HL-60/S4 treated with phorbol 12-myristate 13-acetate at 8.2 ng/mL for 4 days and 3 days (cell line): ENCODE measurements around the gene QSOX2.
"Not testable (repeated sequence)": the region's sequence is repeated elsewhere in the genome, so short reads cannot be mapped to it uniquely, and the experiment has no call there.

Experiments
- in situ Hi-C: fragments of 300-500 bp; cut with MboI; formaldehyde crosslinking; loops from 2 replicates; pipeline ENCODE4 v1.15.0; 2022; ENCODE audit warnings: low sequenced_read_pairs

QSOX2 gene

DNA sequence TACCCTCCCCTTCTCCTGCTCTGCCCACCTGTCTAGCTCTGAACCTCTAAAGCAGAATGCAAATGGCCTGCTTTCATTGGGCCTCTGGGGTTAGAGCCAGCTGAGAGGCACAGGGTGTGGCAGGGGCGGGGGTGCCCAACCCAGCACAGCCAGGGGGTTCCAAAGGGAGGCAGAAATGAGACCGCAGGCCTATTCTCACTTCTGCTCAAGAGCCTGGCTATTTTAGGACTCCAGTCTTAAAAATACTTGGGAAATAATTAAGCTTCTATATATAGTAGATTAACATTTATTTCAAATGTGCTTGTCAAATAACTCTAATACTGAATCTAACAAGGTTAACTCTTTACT, 5.7 kb downstream of the QSOX2 start:
- in situ Hi-C loops: no loop called here

DNA sequence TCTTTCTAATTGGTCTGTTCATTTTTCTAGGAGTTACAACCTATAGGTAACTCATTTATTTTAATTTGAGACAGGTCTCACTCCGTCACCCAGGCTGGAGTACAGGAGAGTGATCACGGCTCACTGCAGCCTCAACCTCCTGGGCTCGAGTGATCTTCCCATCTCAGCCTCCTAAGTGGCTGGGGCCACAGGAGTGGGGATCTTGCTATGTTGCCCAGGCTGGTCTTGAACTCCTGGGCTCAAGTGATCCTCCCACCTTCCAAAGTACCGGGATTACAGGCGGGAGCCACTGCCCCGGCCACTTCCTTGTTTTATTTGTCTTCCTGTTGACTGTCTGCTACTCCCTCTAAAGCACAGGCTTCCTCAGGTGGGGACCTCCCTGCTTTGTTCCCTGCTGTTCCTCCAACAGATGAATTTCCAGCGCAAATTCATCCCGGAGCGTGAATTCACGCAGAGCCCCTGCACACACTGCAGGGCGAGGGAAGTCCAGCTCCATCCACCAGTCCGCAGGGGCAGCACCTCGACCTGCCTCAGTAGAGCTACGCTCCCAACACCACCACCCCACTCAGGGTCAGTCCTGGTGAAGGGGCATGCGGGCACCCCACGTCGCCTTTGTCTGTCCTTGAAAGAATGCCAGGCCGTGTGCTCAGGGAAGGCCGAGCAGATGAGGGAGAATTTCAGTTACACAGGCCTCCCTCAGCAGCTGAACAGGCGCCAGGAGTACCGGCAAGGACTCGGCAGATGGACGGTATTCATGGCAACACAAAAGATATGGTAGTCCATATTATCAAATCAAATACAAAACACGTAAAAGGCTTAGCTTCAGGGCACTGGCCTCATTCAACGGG, 6.3 kb downstream of the QSOX2 start:
- in situ Hi-C loops: no loop called here

DNA sequence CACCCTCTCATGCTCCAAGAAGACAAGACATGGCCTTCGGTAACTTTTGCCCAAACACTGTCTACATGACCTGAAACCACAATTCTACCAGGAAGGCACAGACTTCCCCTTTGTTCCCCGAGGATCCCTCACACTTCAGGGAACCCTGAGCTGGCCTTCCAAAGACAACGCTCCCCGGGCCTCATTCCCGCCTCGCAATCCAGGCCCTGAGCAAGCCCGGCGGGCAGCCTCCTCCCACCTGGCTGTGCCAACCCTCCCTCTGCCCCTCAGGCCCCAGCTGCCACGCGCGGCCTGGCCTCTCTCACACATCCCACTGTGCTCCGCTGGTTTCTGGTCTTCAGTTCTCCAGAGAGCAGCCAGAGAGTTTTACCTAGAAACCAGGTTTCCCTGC, 7.3 kb downstream of the QSOX2 start:
- in situ Hi-C loops: no loop called here

DNA sequence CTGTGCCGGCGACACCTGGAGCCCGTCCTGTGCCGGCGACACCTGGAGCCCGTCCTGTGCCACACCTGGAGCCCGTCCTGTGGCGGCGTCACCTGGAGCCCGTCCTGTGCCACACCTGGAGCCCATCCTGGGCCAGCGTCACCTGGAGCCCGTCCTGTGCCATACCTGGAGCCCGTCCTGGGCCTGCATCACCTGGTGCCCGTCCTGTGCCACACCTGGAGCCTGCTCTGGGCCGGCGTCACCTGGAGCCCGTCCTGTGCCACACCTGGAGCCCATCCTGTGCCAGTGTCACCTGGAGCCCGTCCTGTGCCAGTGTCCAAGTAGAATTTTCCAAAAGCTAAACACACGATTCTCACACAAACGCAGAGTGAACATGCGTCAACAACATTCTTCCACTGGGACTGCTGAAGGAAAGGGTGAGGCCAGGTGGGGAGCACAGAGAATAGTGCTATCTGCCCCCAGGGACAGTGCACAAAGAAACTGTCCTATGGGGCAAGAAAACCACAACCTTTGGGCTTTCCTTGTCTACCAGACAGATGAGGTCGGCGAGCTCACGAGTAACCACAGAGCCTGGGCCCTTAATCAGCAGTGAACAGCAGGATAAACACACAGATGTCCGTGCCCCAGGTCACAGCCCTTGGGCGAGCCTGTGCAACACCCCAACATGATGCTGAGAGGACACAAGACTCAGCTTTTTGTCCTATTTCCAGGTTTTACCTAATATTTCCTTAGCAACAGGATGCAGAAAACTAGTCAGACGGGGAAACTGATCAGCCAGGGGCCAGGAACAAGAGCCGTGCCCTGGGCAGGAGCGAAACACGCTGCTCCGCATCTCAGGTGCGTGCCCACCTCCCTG, 7.9 kb downstream of the QSOX2 start:
- in situ Hi-C loops: no loop called here

DNA sequence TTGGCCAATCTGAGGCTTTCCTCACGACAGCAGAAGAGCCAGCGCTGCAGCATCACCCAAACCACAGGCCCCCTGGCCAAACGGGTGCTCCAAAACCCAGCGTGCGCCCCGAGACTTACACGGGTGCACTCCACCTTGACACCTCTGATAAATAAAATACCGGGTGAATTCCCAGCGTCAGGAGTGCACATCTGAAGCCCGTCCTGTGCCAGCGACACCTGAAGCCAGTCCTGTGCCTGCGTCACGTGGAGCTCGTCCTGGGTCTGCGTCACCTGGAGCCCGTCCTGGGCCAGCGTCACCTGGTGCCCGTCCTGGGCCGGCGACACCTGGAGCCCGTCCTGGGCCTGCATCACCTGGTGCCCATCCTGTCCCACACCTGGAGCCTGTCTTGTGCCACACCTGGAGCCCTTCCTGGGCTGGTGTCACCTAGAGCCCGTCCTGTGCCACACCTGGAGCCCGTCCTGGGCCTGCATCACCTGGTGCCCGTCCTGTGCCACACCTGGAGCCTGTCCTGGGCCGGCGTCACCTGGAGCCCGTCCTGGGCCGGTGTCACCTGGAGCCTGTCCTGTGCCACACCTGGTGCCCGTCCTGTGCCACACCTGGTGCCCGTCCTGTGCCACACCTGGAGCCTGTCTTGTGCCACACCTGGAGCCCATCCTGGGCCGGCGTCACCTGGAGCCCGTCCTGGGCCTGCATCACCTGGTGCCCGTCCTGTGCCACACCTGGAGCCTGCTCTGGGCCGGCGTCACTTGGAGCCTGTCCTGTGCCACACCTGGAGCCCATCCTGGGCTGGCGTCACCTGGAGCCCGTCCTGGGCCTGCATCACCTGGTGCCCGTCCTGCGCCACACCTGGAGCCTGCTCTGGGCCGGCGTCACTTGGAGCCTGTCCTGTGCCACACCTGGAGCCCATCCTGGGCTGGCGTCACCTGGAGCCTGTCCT, 8.9 kb downstream of the QSOX2 start:
- in situ Hi-C loops: not testable (repeated sequence)

DNA sequence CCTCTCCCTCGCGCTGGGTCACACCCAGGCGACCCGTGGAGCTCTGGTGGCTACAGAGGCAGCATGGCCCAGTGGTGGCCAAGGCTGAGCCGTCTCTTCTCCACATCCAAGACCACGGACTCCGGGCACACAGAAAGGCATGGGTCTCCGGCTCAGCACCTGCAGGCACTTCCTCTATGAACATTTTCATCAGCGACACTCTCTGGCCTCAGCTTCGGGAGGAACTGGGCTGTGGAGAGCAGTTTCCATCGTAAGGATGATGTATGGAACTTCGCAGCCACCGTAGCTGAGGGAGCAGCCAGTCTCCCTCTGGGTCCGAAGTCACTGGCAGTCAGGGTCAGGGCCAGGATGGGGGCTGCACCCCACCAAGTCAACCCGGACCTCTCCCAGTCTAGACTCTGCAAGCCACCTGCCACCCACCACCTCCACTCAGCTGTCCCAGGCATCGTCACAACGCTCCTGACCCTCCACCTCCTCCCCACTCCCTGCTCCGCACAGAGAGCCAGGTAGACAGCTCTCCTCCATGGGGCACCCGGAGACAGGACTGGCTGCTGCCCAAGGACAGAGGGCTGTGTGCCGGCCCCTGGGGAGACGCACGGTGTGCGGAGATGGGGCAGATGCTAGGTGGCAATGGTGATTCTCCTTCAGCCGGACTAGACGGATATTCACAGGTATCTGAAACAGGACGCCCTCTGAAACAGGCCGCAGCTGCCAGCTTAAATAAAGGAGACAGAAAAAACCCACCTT, 9.7 kb downstream of the QSOX2 start:
- in situ Hi-C loops: no loop called here

DNA sequence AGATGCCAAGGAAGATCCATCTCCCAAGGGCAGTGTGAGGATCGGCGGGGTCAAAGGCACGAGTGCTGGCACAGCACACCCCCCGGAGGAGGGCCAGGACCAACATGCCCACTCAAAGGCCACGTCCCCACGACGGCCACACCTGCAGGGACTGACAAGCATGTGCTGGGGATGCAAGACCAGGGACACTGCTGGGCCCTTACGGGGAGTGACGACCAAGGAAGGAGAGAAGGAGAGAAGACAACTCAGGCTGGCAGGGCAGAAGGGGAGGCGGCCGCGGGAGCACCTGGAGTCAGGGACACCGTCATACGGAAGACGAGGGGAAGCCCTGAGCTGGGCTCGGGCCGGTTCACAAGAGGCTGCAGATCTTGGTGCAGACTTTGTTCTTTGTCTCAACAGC, 10.4 kb downstream of the QSOX2 start:
- in situ Hi-C loops: no loop called here

DNA sequence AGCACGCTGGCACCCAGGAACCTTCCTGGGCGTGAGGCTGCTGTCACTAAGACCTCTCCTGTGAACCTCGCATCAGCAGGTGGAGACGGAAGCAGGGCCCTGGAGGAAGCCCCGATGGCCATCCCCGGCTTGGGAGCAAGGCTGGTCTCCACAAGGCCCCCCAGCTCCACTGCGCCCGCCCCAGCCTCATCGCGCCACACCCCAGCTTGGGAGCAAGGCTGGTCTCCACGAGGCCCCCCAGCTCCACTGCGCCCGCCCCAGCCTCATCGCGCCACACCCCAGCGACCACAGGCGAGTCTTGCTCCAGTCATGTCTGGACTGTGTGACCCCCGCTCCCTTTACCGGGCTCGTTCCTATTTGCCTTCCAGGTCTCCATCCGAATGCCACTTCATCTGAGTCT, 11.0 kb downstream of the QSOX2 start:
- in situ Hi-C loops: no loop called here

DNA sequence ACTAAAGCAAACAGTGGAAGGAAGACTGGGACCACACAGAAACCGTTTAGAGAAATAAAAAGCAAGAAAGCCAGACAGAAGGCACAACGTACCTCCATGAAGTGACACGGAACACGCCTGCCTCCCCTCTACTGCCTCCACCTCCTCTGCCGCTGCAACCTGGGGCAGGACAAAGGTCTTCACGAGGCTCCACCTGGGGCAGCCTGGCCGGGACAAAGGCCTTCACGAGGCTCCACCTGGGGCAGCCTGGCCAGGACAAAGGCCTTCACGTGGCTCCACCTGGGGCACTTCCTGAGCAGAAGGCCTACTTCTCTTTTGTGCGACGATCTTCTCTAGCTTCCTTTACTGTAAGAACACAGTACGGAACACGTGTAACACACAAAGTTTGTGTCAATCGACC, 11.7 kb downstream of the QSOX2 start:
- in situ Hi-C loops: no loop called here

DNA sequence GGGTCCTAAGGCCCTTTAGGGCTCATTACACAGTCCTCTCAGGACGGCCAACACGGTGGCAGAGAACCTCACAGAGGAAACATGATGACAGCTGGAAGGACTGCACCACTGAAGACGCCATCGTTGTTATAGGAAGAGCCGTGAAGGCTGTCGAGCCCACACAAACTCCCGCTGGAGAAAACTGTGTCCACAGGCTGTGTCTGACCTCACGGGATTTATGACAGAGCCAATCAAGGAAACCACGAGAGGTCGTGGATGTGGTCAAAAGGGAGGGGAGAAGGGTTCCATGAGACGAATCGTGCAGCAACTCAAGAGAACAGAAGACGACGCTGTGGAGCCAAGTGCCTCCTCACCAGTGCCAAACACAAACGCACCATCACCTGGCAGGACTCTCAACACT, 12.2 kb downstream of the QSOX2 start:
- in situ Hi-C loops: no loop called here

DNA sequence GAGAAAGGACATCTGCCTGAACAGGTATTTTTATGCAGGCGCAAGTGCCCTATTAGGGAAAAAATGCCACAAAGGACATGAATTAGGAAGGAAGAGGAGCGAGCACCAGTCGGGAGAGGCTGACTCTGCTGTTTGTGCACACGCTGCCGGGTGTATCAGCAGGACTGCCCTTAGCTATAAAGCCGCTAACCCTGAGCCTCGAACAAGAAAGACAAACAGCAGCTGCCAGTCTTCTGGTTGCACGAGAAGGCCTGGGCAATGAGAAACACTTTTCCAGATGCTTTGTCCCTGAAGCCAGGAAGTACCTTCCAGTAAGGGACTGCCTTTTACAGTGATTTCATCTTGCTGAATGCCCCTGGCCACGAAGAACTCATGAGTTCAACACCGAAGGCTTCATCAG, 12.6 kb downstream of the QSOX2 start:
- in situ Hi-C loops: no loop called here

DNA sequence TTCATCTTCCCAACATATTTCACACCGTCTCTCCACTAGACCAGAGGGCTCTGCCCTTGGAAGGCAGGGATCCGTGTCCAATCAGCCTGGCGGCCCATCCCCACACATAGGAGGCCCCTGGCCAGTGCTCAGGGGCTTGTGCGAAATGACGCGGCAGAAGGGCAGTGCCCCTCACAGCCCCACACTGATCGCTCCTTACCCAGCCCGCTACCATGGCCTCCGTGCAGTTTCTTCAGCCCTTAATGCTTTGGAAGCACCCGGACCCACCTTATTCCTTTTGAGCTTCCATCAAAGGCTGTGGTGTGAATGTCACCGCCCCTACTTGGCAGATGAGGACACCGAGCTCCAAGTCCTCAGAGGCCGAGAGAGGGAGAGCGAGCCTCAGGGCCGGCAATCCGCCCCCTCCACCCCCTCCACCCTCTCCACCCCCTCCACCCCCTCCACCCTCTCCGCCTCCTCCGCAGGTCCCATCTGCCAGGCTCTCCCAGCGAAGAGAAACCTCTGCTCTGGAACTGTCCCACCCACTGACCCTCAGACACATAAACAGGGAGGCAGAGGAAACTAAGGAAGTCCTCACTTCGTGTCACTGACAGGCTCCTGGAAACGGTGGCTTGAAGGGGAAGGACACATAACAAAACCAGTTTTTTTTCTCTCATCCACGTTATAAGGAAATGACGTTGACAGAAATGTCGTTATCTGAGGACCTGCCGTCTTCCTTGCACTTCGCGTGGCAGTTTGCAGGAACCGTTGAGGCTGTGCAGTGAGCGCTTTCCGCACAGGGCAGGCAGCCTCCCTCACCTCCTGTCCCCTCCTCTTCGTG, 13.9 kb downstream of the QSOX2 start:
- in situ Hi-C loops: no loop called here

DNA sequence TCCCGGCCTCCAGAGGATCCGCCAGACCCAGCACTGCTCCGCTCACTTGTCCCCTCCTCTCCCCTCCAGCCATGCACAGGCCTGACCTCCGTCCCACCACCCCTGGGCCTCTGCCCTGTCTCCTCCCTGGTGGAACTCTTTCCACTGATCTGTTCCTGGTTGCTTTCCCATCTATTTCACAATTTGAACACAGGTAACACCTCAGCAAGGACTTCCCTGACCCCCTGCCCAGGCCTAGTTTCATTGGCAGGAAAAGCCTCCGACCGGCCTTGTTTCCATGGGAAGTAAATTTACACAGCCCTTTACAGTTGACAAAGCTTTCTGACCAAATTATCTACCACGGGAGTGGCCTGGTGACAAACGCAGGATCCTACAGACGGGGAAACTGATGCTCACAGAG, 14.8 kb downstream of the QSOX2 start:
- in situ Hi-C loops: no loop called here

DNA sequence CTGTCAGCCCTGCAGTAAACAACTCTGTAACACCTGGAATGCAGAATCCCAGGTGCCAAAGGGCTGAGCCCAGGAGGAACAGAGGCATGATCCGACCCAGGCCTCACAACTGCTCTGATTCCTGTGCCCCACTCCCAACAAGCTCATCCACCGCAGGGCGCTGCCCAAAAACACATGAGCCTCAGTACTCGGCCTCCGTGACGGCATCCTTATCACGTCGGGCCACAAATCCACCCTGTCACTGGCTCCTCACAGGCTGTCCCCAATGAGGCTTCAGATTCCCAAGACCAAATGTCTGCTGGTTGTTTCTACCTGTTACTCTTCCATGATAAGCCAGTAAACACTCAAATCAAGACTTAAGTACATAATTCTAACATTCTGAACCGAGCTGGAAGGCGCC, 15.2 kb downstream of the QSOX2 start:
- in situ Hi-C loops: no loop called here

DNA sequence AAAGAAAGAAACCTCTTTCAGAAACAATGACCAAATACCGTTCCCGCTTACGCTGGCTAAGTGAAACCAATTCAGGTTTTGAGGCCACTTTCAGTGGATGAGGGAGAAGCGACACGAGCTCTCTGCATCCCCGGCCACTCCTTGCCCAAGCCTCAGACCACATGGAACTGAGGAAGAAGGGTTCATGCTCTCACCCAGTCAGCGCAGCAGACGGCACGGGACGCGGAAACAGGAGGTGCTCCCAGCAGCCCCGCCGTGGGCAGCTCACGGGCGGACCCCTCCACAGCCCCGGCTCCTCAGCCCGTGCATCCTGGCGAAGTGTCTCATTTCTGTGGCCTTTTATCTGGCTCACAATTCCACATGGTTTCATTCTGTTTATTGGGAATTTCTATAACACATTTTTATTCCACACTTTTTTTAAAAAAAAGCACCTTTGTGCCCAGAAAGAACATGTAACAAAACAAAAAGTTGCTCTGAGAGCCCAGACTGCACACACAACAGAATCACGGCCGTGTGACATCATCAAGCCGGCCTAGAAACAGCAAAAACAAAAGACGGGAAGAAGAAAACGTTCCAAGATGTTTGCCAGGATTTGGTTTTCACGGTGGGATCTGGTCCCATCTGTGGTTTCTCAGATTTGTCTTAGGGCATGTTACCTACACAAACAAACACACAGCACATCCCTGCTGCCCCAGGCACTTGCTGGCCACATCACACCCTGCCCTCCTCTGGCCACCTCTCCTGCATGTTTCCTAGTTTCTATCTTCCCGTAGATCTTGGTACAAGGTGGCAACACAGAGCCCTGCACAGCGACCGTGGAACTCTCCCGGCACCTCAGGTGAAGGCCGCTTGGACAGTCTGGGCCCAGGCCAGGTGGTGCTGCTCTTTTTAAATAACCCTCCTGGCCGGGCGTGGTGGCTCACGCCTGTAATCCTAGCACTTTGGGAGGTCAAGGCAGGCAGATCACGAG, 16.2 kb downstream of the QSOX2 start:
- in situ Hi-C loops: no loop called here

DNA sequence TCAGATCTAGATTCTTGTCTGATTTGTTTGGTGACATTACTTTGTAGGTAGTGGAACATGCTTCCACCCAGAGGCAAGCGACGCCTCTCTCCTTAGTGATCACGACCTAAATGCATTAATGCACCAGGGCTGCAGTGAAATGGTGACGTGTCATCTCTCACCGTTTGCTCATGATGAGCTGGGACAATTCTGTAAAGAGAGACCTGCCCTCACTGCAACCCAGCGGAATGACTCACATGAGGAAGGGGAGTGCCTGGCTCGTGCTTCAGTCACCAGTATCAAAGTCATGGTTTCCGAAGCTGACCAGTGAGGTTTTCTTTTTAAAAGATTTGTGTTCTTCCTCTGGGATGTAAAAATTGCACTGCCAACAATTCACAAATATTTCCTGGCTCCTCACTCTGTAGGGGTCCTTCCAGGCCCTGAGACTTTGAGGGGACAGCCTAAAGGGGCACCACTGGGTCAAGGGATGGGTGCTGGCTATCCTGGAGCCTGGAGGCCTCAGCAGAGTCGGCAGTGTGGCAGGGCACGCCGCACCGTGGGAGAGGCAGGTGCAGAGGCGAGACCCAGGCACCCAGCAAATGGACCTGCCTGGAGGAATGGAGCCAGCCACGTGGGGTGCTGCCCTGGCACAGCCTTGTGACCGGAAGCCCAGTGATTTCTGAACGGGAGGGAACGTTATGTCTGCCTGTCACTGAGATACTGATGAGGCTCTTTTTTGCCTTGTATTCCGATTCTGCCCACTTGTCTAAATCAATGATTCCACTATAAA, 17.3 kb downstream of the QSOX2 start:
- in situ Hi-C loops: no loop called here

DNA sequence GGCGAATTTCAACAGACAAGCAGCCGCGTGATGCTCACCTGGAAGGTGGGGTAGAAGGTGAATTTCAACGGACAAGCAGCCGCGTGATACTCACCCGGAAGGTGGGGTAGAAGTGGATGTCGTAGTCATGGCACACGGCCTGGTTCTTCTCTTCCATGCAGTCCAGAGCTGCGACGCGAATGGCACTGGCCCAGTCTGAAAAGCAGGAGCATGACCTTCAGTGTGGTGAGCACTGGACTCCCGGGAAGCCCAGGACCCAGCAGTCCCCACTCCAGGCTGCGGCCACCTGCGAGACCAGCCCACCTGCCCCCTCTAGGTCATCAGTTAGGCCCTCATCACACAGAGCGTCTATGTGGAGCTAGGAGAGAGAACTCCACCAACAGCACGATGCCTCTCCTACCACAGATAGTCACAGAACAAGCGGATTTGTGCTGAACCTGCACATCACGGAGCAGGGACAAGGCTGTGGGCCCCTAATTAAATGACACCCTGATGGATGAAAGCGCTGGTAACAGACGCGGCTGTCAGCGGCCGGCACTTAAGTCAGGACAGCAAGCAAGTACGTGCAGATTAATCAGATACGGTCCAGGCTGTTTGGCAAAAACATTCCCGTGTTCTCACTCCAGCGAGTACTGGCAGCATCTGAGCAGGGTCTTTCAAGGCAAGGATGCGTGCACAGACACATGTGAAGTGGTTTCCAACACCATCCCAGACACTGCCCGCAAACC, 18.8 kb downstream of the QSOX2 start:
- in situ Hi-C loops: no loop called here
